Neutrophil (primary cell): ENCODE measurements around the gene FAM114A1.

Experiments used
- H3K27ac ChIP-seq: fragments of 200-600 bp; sonication (generic); 2 replicates; pipeline ENCODE4 v1.5.1; 2016; ENCODE audit warnings: mild to moderate bottlenecking, moderate library complexity
- H3K27me3 ChIP-seq: fragments of 200-600 bp; sonication (generic); 2 replicates; pipeline ENCODE4 v1.6.0; 2016; ENCODE audit warnings: mild to moderate bottlenecking
- H3K36me3 ChIP-seq: fragments of 200-600 bp; sonication (generic); 2 replicates; pipeline ENCODE4 v1.5.1; 2017
- H3K4me1 ChIP-seq, 2 experiments: fragments of 200-600 bp in 1 of 2; sonication (generic) in 1 of 2; 1 replicate in 1 of 2; 2 replicates in 1 of 2; pipeline versions ENCODE4 v1.5.1 to v1.6.1; 2013 to 2016; ENCODE audit warnings: low read depth in 1 of 2, low read length in 1 of 2, mild to moderate bottlenecking in 1 of 2, moderate library complexity in 1 of 2; ENCODE audit not compliant: control insufficient read depth in 1 of 2, insufficient read depth in 1 of 2
- H3K4me3 ChIP-seq, 2 experiments: fragments of 200-600 bp in 1 of 2; sonication (generic) in 1 of 2; 1 replicate in 1 of 2; 2 replicates in 1 of 2; pipeline ENCODE4 v1.5.1; 2013 to 2016; ENCODE audit warnings: low read depth in 1 of 2, low read length in 1 of 2, mild to moderate bottlenecking in 1 of 2, moderate library complexity in 1 of 2
- H3K9me3 ChIP-seq: fragments of 200-600 bp; sonication (generic); 2 replicates; pipeline ENCODE4 v1.5.1; 2016
- CTCF ChIP-seq: fragments of 200-600 bp; sonication (generic); IDR thresholded peaks from 2 replicates; pipeline ENCODE4 v1.5.1; 2016; ENCODE audit warnings: antibody characterized with exemption

The FAM114A1 gene

GRCh38 chr4:38925492-38926413, 58.1 kb downstream of the FAM114A1 start:
- H3K27me3 ChIP-seq, result no peaks in the 10 kb centered on the region
- no peaks in the 10 kb centered on the region for H3K36me3 ChIP-seq
- no peak overlapping the region for H3K27ac ChIP-seq
- H3K4me1 ChIP-seq, result peaks cover 16 to 22% of the 10 kb centered on the region in 2 experiments
- no peak for TF ChIP-seq CTCF
- H3K4me3 ChIP-seq, result no peak overlapping the region
- H3K9me3 ChIP-seq, result no peaks in the 10 kb centered on the region

- Histone ChIP-seq H3K27ac (no peak overlapping the region), H3K36me3 (no peaks in the 10 kb centered on the region), H3K27me3 (no peaks in the 10 kb centered on the region), H3K4me3 (no peak overlapping the region), H3K9me3 (no peaks in the 10 kb centered on the region), H3K4me1 (peaks cover 4 to 10% of the 10 kb centered on the region in 2 experiments)
- no peak for TF ChIP-seq CTCF
Measured at GRCh38 chr4:38926896-38927295, 59.3 kb downstream of the FAM114A1 start.

GRCh38 chr4:38928568-38928967, 61.0 kb downstream of the FAM114A1 start:
- Histone ChIP-seq H3K9me3 (no peaks in the 10 kb centered on the region), H3K27me3 (no peaks in the 10 kb centered on the region), H3K4me1 (no peaks in the 10 kb centered on the region), H3K4me3 (no peak overlapping the region), H3K27ac (no peak overlapping the region), H3K36me3 (peaks cover 4% of the 10 kb centered on the region)
- TF ChIP-seq CTCF, result no peak

GRCh38 chr4:38928974-38929373, 61.4 kb downstream of the FAM114A1 start:
- Histone ChIP-seq H3K27ac (no peak overlapping the region), H3K4me1 (no peaks in the 10 kb centered on the region), H3K36me3 (peaks cover 6% of the 10 kb centered on the region), H3K27me3 (no peaks in the 10 kb centered on the region), H3K4me3 (no peak overlapping the region), H3K9me3 (no peaks in the 10 kb centered on the region)
- TF ChIP-seq CTCF, result no peak

GRCh38 chr4:38930204-38930603, 62.6 kb downstream of the FAM114A1 start:
- no peak for TF ChIP-seq CTCF
- H3K27me3 ChIP-seq, result no peaks in the 10 kb centered on the region
- H3K27ac ChIP-seq, result no peak overlapping the region
- no peaks in the 10 kb centered on the region for H3K4me1 ChIP-seq
- no peak overlapping the region for H3K4me3 ChIP-seq
- no peaks in the 10 kb centered on the region for H3K9me3 ChIP-seq
- H3K36me3 ChIP-seq, result peaks cover 6% of the 10 kb centered on the region
